K562 (cell line): ENCODE data around the gene ZBTB47. TPM values are rescaled to one million over a fixed set of nuclear protein-coding genes. Genes with fewer than 3 reads are reported as not detected.

Experiments
- BMI1 ChIP-seq: fragments of 150-350 bp; IDR thresholded peaks from 2 replicates; pipeline ENCODE4 v1.6.1; 2014; ENCODE audit warnings: low read length
- HDAC6 ChIP-seq: IDR thresholded peaks from 2 replicates; pipeline ENCODE4 v1.6.1; 2012; ENCODE audit warnings: low read depth, mild to moderate bottlenecking, control low read depth, inconsistent platforms, low read length, moderate library complexity
- MAFG ChIP-seq: fragments of 450-650 bp; conservative IDR thresholded peaks from 2 replicates; pipeline ENCODE4 v1.6.1; 2016; ENCODE audit warnings: missing genetic modification characterization, missing compliant biosample characterization
- NFATC3 ChIP-seq: fragments of 450-650 bp; IDR thresholded peaks from 2 replicates; pipeline ENCODE4 v1.6.1; 2017; ENCODE audit warnings: mild to moderate bottlenecking
- NFRKB ChIP-seq: fragments of 450-650 bp; IDR thresholded peaks from 2 replicates; pipeline ENCODE4 v1.6.1; 2016; ENCODE audit warnings: low read depth
- SRSF3 ChIP-seq: fragments of 200-400 bp; formaldehyde crosslinking; IDR thresholded peaks from 2 replicates; pipeline ENCODE4 v1.6.1; 2016; ENCODE audit warnings: mild to moderate bottlenecking, low read length, moderate library complexity; ENCODE audit not compliant: insufficient read depth
- TRIM24 ChIP-seq, 2 experiments: fragments of 450-650 bp; IDR thresholded peaks; 2 replicates each; pipeline ENCODE4 v1.6.1; 2016
- ZNF551 ChIP-seq: fragments of 250-450 bp; sonication (Bioruptor Pico); IDR thresholded peaks from 2 replicates; pipeline ENCODE4 v1.5.0; 2021; ENCODE audit warnings: mild to moderate bottlenecking, moderate library complexity
- polyA plus RNA-seq, 8 experiments: library from polyadenylated mRNA; depleted of rRNA in 4 of 8; stranded (reverse) in 5 of 8; unstranded in 3 of 8; fragments of >200 nt; fragmentation: Nextera tagmentation in 2 of 8; fragmentation: Illumina TruSeq in 1 of 8; extraction: Ambion mirVana in 2 of 8; extraction: Trizol in 1 of 8; gene quantifications; 2 replicates each; pipeline versions ENCODE4 v1.2.1 to v1.2.3, GENCODE V29; 2011 to 2014; ENCODE audit warnings: inconsistent platforms in 1 of 8, missing spikeins in 1 of 8
- total RNA-seq, 7 experiments: library from RNA; depleted of rRNA in 6 of 7; stranded (reverse); fragments of >200 nt in 6 of 7; fragmentation: Illumina TruSeq in 2 of 7; extraction: Trizol in 2 of 7; gene quantifications; 2 replicates each; pipeline versions ENCODE4 v1.2.1 to v1.2.3, GENCODE V29; 2011 to 2021; ENCODE audit warnings: low replicate concordance in 1 of 7
- TF ChIP-seq, protein P1 (sequence below), 2 experiments: fragments of 450-650 bp; IDR thresholded peaks; 2 replicates each; pipeline ENCODE4 v1.6.1; 2016; ENCODE audit warnings: mild to moderate bottlenecking in 2 of 2, borderline replicate concordance in 1 of 2, low read depth in 1 of 2, moderate library complexity in 1 of 2
- TF ChIP-seq, protein P2 (sequence below): fragments of 200-800 bp; sonication (Bioruptor generic); IDR thresholded peaks from 2 replicates; pipeline ENCODE4 v1.6.1; 2017; ENCODE audit warnings: missing genetic modification characterization, missing compliant biosample characterization
- TF ChIP-seq, protein P3 (sequence below): fragments of 450-650 bp; IDR thresholded peaks from 2 replicates; pipeline ENCODE4 v1.6.1; 2018; ENCODE audit not compliant: partially characterized antibody

ZBTB47 gene
- total and polyA plus RNA-seq, 9 of the 15 experiments (the other 6 are each of a cell fraction or from before 2014, with no cell fraction given): 0.11 to 4.6 (median 1.7) TPM; not detected in 1

DNA sequence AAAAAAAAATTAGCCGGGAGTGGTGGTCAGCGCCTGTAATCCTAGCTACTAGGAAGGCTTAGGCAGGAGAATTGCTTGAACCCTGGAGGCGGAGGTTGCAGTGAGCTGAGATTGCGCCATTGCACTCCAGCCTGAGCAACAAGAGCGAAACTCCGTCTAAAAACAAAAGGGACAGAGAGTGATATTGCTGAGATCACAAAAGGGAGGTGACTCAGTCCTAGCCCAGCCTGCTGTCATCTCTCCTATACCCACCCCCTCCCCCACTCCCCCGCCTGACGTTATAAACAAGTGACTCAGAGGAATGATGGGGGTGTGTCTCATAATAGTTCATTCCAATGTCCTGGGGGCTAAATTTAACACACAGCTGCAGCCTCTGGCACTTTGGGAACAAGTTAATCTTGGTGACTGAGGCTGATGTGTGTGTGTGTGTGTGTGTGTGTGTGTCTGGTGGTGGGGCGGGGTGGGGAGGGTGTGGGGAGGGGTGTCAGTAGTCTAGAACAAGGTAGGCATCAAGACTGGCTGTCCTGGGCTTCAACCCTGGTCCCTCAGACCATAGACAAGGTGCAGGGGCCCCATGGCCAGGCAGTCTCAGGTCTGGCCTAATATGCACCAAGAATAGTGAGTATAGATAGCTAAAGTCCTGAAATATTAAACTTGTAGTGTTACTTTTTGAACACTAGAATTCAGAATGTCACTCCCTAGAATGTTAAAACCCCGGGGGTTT, 30.5 kb downstream of the ZBTB47 start (continued):
- TF ChIP-seq, protein P1, sequence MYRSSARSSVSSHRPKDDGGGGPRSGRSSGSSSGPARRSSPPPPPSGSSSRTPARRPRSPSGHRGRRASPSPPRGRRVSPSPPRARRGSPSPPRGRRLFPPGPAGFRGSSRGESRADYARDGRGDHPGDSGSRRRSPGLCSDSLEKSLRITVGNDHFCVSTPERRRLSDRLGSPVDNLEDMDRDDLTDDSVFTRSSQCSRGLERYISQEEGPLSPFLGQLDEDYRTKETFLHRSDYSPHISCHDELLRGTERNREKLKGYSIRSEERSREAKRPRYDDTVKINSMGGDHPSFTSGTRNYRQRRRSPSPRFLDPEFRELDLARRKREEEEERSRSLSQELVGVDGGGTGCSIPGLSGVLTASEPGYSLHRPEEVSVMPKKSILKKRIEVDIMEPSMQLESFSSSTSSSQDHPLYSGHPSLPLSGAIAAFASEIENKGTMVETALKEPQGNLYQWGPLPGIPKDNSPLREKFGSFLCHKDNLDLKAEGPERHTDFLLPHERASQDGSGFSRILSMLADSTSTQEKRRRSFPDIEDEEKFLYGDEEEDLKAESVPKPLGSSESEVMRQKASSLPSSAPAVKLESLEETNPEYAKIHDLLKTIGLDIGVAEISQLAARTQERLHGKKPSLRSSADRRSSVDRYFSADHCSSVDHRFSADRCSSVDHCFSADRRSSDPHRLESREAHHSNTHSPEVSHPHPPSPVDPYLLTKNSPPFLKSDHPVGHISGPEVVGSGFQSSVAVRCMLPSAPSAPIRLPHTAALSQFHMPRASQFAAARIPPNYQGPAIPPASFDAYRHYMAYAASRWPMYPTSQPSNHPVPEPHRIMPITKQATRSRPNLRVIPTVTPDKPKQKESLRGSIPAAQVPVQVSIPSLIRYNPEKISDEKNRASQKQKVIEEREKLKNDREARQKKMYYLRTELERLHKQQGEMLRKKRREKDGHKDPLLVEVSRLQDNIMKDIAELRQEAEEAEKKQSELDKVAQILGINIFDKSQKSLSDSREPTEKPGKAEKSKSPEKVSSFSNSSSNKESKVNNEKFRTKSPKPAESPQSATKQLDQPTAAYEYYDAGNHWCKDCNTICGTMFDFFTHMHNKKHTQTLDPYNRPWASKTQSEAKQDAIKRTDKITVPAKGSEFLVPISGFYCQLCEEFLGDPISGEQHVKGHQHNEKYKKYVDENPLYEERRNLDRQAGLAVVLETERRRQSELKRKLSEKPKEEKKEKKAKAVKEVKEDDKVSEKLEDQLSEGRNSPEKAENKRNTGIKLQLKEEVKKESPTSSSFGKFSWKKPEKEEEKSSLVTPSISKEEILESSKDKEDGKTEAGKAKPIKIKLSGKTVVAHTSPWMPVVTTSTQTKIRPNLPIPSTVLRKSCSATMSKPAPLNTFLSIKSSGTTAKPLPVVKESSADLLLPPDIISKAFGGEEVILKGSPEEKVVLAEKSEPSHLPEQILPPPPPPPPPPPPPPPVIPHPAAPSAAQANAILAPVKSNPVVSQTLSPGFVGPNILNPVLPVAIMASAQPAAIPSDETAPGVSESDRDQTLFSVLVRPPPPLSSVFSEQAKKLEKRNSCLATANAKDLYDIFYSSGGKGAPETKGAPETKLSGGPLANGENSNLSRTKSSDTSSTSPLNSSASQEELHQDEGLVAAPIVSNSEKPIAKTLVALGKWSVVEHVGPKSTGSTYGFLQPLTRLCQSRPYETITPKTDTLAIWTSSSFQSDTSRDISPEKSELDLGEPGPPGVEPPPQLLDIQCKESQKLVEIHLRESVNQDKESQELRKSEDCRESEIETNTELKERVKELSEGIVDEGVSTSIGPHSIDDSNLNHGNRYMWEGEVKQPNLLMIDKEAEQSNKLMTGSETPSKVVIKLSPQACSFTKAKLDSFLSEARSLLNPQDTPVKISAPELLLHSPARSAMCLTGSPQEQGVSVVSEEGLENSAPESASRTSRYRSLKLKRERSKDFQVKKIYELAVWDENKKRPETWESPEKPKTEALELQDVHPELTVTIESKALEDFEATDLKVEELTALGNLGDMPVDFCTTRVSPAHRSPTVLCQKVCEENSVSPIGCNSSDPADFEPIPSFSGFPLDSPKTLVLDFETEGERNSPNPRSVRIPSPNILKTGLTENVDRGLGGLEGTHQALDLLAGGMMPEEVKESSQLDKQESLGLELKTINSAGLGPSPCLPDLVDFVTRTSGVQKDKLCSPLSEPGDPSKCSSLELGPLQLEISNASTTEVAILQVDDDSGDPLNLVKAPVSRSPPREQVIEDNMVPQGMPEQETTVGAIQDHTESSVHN (IDR thresholded peaks at IDR 0.05; ENCODE audit: borderline replicate concordance in 1 of 2, low read depth in 1 of 2): peak in 1 of 2 experiments; percentile 70; a peak in 2 of 4 replicates
- TF ChIP-seq NFATC3 (no peak), BMI1 (no peak), TRIM24 (IDR thresholded peaks at IDR 0.05) (peak; percentile 39 to 48; a peak in 1 of 4 replicates), NFRKB (no peak), MAFG (tag) (peak; percentile 57), SRSF3 (no peak), HDAC6 (no peak), ZNF551 (no peak)
- TF ChIP-seq, protein P2, sequence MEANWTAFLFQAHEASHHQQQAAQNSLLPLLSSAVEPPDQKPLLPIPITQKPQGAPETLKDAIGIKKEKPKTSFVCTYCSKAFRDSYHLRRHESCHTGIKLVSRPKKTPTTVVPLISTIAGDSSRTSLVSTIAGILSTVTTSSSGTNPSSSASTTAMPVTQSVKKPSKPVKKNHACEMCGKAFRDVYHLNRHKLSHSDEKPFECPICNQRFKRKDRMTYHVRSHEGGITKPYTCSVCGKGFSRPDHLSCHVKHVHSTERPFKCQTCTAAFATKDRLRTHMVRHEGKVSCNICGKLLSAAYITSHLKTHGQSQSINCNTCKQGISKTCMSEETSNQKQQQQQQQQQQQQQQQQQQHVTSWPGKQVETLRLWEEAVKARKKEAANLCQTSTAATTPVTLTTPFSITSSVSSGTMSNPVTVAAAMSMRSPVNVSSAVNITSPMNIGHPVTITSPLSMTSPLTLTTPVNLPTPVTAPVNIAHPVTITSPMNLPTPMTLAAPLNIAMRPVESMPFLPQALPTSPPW (CRISPR knock-in tag): peak; percentile 93
- TF ChIP-seq, protein P3, sequence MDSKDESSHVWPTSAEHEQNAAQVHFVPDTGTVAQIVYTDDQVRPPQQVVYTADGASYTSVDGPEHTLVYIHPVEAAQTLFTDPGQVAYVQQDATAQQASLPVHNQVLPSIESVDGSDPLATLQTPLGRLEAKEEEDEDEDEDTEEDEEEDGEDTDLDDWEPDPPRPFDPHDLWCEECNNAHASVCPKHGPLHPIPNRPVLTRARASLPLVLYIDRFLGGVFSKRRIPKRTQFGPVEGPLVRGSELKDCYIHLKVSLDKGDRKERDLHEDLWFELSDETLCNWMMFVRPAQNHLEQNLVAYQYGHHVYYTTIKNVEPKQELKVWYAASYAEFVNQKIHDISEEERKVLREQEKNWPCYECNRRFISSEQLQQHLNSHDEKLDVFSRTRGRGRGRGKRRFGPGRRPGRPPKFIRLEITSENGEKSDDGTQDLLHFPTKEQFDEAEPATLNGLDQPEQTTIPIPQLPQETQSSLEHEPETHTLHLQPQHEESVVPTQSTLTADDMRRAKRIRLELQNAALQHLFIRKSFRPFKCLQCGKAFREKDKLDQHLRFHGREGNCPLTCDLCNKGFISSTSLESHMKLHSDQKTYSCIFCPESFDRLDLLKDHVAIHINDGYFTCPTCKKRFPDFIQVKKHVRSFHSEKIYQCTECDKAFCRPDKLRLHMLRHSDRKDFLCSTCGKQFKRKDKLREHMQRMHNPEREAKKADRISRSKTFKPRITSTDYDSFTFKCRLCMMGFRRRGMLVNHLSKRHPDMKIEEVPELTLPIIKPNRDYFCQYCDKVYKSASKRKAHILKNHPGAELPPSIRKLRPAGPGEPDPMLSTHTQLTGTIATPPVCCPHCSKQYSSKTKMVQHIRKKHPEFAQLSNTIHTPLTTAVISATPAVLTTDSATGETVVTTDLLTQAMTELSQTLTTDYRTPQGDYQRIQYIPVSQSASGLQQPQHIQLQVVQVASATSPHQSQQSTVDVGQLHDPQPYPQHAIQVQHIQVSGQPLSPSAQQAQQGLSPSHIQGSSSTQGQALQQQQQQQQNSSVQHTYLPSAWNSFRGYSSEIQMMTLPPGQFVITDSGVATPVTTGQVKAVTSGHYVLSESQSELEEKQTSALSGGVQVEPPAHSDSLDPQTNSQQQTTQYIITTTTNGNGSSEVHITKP: peak; percentile 85
